IMR-90 (cell line): Measurements from ENCODE around the gene TTC7B. TPM values are rescaled to one million over a fixed set of nuclear protein-coding genes. Genes with fewer than 3 reads are reported as not detected.

Experiments used
- ATAC-seq: fragments of 200-7000 bp; cut with Tn5 transposase; 2 replicates; pipeline ENCODE4 v1.9.1; 2020; ENCODE audit warnings: low read depth, mild to moderate bottlenecking, moderate library complexity
- BruUV-seq: library from RNA; stranded (reverse); fragments of 400-500 nt; replicated peaks from 2 replicates; lab custom pipeline; 2021; lab: Mats Ljungman, UMichigan
- CTCF ChIA-PET: fragments of 300-600 bp; formaldehyde crosslinking; extraction: SDS; loops from one replicate; lab custom pipeline; 2021; ENCODE audit warnings: antibody characterized with exemption; lab: Yijun Ruan, JAX
- POLR2A ChIA-PET: fragments of 300-600 bp; sonication (Branson Sonifier 250); formaldehyde crosslinking; loops from one replicate; lab custom pipeline; 2022; ENCODE audit warnings: antibody characterized with exemption; ENCODE audit not compliant: unreplicated experiment; lab: Charles Lee
- DNase-seq: peaks from one replicate; pipeline ENCODE4 v3.0.0; 2013
- H2AFZ ChIP-seq: replicated peaks from 2 replicates; pipeline ENCODE3; 2013; ENCODE audit warnings: low read length, mild to moderate bottlenecking; ENCODE audit not compliant: poor library complexity
- H2AK5ac ChIP-seq: 2 replicates; pipeline ENCODE4 v1.6.1; 2013; ENCODE audit warnings: low read depth, low read length, inconsistent platforms
- H2AK9ac ChIP-seq: replicated peaks from 2 replicates; pipeline ENCODE3; 2013; ENCODE audit warnings: mild to moderate bottlenecking, low read depth, low read length, moderate library complexity; ENCODE audit not compliant: poor library complexity
- H2BK120ac ChIP-seq: 2 replicates; pipeline ENCODE4 v1.6.1; 2013; ENCODE audit warnings: low read depth, low read length, inconsistent platforms
- H2BK15ac ChIP-seq: 3 replicates; pipeline ENCODE4 v1.6.1; 2013; ENCODE audit warnings: low read depth, low read length, inconsistent platforms
- H2BK20ac ChIP-seq: 2 replicates; pipeline ENCODE4 v1.6.1; 2013; ENCODE audit warnings: low read depth, mild to moderate bottlenecking, inconsistent platforms, low read length, moderate library complexity
- H2BK5ac ChIP-seq: 2 replicates; pipeline ENCODE4 v1.6.1; 2013; ENCODE audit warnings: mild to moderate bottlenecking, low read depth, low read length, inconsistent platforms; ENCODE audit not compliant: poor library complexity, severe bottlenecking
- H3K14ac ChIP-seq: replicated peaks from 2 replicates; pipeline ENCODE4 v1.6.1; 2013; ENCODE audit warnings: low read depth, low read length, inconsistent platforms
- H3K18ac ChIP-seq: 2 replicates; pipeline ENCODE4 v1.6.1; 2013; ENCODE audit warnings: low read depth, low read length, control low read depth
- H3K23ac ChIP-seq: 2 replicates; pipeline ENCODE4 v1.6.1; 2013; ENCODE audit warnings: low read depth, low read length, inconsistent platforms
- H3K27ac ChIP-seq: 2 replicates; pipeline ENCODE4 v1.5.1; 2013; ENCODE audit warnings: mild to moderate bottlenecking, control low read depth, low read length; ENCODE audit not compliant: insufficient read depth
- H3K27me3 ChIP-seq: 2 replicates; pipeline ENCODE4 v1.6.1; 2013; ENCODE audit warnings: low read length; ENCODE audit not compliant: control insufficient read depth, insufficient read depth
- H3K36me3 ChIP-seq: 2 replicates; pipeline ENCODE4 v1.6.1; 2013; ENCODE audit warnings: low read length, mixed read lengths; ENCODE audit not compliant: control insufficient read depth, insufficient read depth
- H3K4ac ChIP-seq: 2 replicates; pipeline ENCODE4 v1.6.1; 2013; ENCODE audit warnings: low read depth, low read length, inconsistent platforms
- H3K4me1 ChIP-seq: 2 replicates; pipeline ENCODE4 v1.6.1; 2013; ENCODE audit warnings: low read length, mixed read lengths; ENCODE audit not compliant: control insufficient read depth, insufficient read depth
- H3K4me2 ChIP-seq: 2 replicates; pipeline ENCODE4 v1.6.1; 2013; ENCODE audit warnings: low read depth, mild to moderate bottlenecking, control low read depth, low read length, moderate library complexity
- H3K4me3 ChIP-seq: 2 replicates; pipeline ENCODE4 v1.5.1; 2013; ENCODE audit warnings: low read depth, mild to moderate bottlenecking, control low read depth, low read length, moderate library complexity; ENCODE audit not compliant: insufficient read depth
- H3K56ac ChIP-seq: 2 replicates; pipeline ENCODE4 v1.6.1; 2013; ENCODE audit warnings: low read length, inconsistent platforms; ENCODE audit not compliant: insufficient read depth; ENCODE audit errors: extremely low read depth
- H3K79me1 ChIP-seq, 2 experiments: 2 replicates each; pipeline ENCODE4 v1.6.1; 2013; ENCODE audit warnings: low read length in 2 of 2, inconsistent platforms in 1 of 2, low read depth in 1 of 2
- H3K9ac ChIP-seq: 2 replicates; pipeline ENCODE4 v1.6.1; 2013; ENCODE audit warnings: low read depth, low read length, control low read depth
- H3K9me1 ChIP-seq: 2 replicates; pipeline ENCODE4 v1.6.1; 2013; ENCODE audit warnings: low read length, inconsistent platforms; ENCODE audit not compliant: insufficient read depth
- H3K9me3 ChIP-seq: 2 replicates; pipeline ENCODE4 v1.6.1; 2013; ENCODE audit warnings: low read length; ENCODE audit not compliant: control insufficient read depth, insufficient read depth
- H4K20me1 ChIP-seq: 2 replicates; pipeline ENCODE4 v1.6.1; 2013; ENCODE audit warnings: low read length, inconsistent platforms; ENCODE audit not compliant: insufficient read depth
- H4K5ac ChIP-seq: 2 replicates; pipeline ENCODE4 v1.6.1; 2013; ENCODE audit warnings: mild to moderate bottlenecking, low read depth, low read length, control low read depth
- H4K8ac ChIP-seq, 2 experiments: 2 replicates each; pipeline ENCODE4 v1.6.1; 2013; ENCODE audit warnings: low read depth in 2 of 2, low read length in 2 of 2, control low read depth in 1 of 2, inconsistent platforms in 1 of 2
- H4K91ac ChIP-seq: 2 replicates; pipeline ENCODE4 v1.6.1; 2013; ENCODE audit warnings: low read depth, low read length, inconsistent platforms; ENCODE audit not compliant: insufficient read depth
- CHD1 ChIP-seq: IDR thresholded peaks from 2 replicates; pipeline ENCODE4 v1.6.1; 2012; ENCODE audit warnings: low read depth, low read length, improper control_type of control experiment
- FOS ChIP-seq: fragments of 150-350 bp; IDR thresholded peaks from 2 replicates; pipeline ENCODE4 v1.6.1; 2016; ENCODE audit warnings: low read depth, low read length
- MAFK ChIP-seq: IDR thresholded peaks from 2 replicates; pipeline ENCODE4 v1.6.1; 2012; ENCODE audit warnings: low read depth, low read length, improper control_type of control experiment
- MXI1 ChIP-seq: IDR thresholded peaks from 2 replicates; pipeline ENCODE4 v1.6.1; 2012; ENCODE audit warnings: low read depth, mild to moderate bottlenecking, low read length, moderate library complexity, borderline replicate concordance
- RAD21 ChIP-seq: IDR thresholded peaks from 2 replicates; pipeline ENCODE4 v1.6.1; 2012; ENCODE audit warnings: low read length, improper control_type of control experiment
- WGBS, 2 experiments: methylation state at CpG; one replicate each; pipeline versions ENCODE4 v1.1.5 to v1.1.7; 2013; ENCODE audit warnings: missing lambda C conversion rate in 2 of 2; ENCODE audit not compliant: insufficient read length in 1 of 2; ENCODE audit errors: extremely low coverage in 2 of 2; 5-methylcytosine and 5-hydroxymethylcytosine counted together
- dilution Hi-C: fragments of 300-500 bp; cut with HindIII; formaldehyde crosslinking; loops from one replicate; pipeline ENCODE4 v1.14.3; 2018; ENCODE audit warnings: low sequenced_read_pairs; ENCODE audit not compliant: unreplicated experiment
- in situ Hi-C: fragments of 300-500 bp; cut with MboI; formaldehyde crosslinking; loops from 3 replicates; pipeline ENCODE4 v1.14.3; 2019; ENCODE audit warnings: low sequenced_read_pairs, inconsistent platforms, mixed read lengths
- intact Hi-C: fragments of 100-400 bp; cut with micrococcal nuclease; formaldehyde crosslinking; loops from 2 replicates; pipeline ENCODE4 v1.10.0; 2022
- polyA plus RNA-seq, 3 experiments: library from polyadenylated mRNA; depleted of rRNA; stranded (reverse); fragments of >200 nt; gene quantifications; 2 replicates each; pipeline ENCODE4 v1.2.3, GENCODE V29; 2012; ENCODE audit warnings: low replicate concordance in 1 of 3
- total RNA-seq: library from RNA; depleted of rRNA; stranded (reverse); fragments of >200 nt; gene quantifications from 2 replicates; pipeline ENCODE4 v1.2.3, GENCODE V29; 2012

The TTC7B gene
- total and polyA plus RNA-seq, 2 of the 4 experiments (the other 2 are of a cell fraction) = 18.1 to 35.3 TPM

DNA sequence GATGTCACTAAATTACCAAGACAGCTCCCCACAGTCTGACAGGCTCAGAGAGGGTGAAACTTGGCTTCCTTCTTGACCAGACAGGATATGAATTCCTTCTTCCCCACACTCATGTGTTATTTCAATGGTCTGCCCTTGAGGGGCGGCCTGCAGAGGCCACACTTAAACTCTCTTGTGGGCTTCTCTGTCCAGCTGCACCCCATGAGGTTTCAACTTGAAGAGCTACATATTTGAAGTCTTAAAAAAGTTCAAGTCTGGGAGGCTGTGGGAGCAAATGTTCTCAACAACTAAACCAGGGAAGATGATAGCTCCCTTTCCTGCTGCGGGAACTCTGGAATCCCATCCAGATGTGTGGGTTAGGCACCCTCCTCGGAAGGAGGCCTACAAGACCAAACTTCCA is 98.3 kb downstream of the TTC7B start:
- dilution Hi-C loops = no loop called here
- H3K79me1 ChIP-seq = peaks cover 0 to 3% of the 10 kb centered on the region in 2 experiments; a peak in 2 of 4 replicates
- no peak overlapping the region for H3K27ac ChIP-seq
- no peak overlapping the region for H2AFZ ChIP-seq
- H3K36me3 ChIP-seq = 0 out of 2 replicates have a peak, but pooled peaks cover 1% of the 10 kb centered on the region
- H3K14ac ChIP-seq = no peak overlapping the region
- H3K4me1 ChIP-seq = peaks cover 8% of the 10 kb centered on the region; the same call in 1 of the 2 replicates
- no peak overlapping the region for H4K5ac ChIP-seq
- H4K20me1 ChIP-seq = no peaks in the 10 kb centered on the region; the same call in 1 of the 2 replicates
- no peak overlapping the region for H3K56ac ChIP-seq
- no peak overlapping the region for H2BK20ac ChIP-seq
- H2BK120ac ChIP-seq = no peak overlapping the region
- intact Hi-C loops = no loop called here
- H3K18ac ChIP-seq = no peak overlapping the region
- no peak overlapping the region for H3K23ac ChIP-seq
- H2BK5ac ChIP-seq = no peak overlapping the region
- WGBS, 2 experiments = no CpG with 5 or more reads among the region's 3 CpGs
- no peak overlapping the region for H3K4me3 ChIP-seq
- no peak overlapping the region for H3K4ac ChIP-seq
- no peak overlapping the region for H3K9ac ChIP-seq
- ChIA-PET POLR2A (no interaction called here), CTCF (interaction anchor here (1.4 to 1.7 kb wide), 2 partner anchors 21 to 40 kb away, joined by 4 to 5 read pairs; no protein-coding TSS in a partner anchor)
- no peak overlapping the region for H2AK9ac ChIP-seq
- no peak overlapping the region for H4K91ac ChIP-seq
- TF ChIP-seq FOS (no peak), MXI1 (no peak), MAFK (no peak), CHD1 (no peak), RAD21 (no peak)
- no peak overlapping the region for H3K4me2 ChIP-seq
- in situ Hi-C loops = no loop called here
- 0 out of 2 replicates have a peak, but pooled peaks have one; percentile 5 for ATAC-seq
- no peaks in the 10 kb centered on the region for H3K9me3 ChIP-seq
- H3K9me1 ChIP-seq = peaks cover 6% of the 10 kb centered on the region; the same call in 1 of the 2 replicates
- peak; percentile 63 for DNase-seq
- no peak overlapping the region for H2AK5ac ChIP-seq
- H2BK15ac ChIP-seq = no peak overlapping the region
- no peaks in the 10 kb centered on the region for H3K27me3 ChIP-seq
- no TSS peak for BruUV-seq
- H4K8ac ChIP-seq = no peak overlapping the region
